Lung (tissue), 12 donors: Measurements from ENCODE around the gene MTFR1L. TPM values are rescaled to one million over a fixed set of nuclear protein-coding genes. Genes with fewer than 3 reads are reported as not detected.

Source experiments
- ATAC-seq: fragments of 200-7000 bp; cut with Tn5 transposase; one replicate; pipeline ENCODE4 v1.9.1; 2020; ENCODE audit warnings: moderate number of reproducible peaks; ENCODE audit not compliant: insufficient read depth, low FRiP score
- DNase-seq, 3 donors: peaks; one replicate each; pipeline ENCODE4 v3.0.0-alpha.2; 2013 to 2017
- H3K27ac ChIP-seq, 2 donors: one replicate each; pipeline ENCODE4 v1.5.1; 2013; ENCODE audit warnings: mild to moderate bottlenecking in 2 of 2, moderate library complexity in 2 of 2, control low read depth in 1 of 2, inconsistent platforms in 1 of 2, low read depth in 1 of 2, low read length in 1 of 2
- H3K27me3 ChIP-seq, 3 donors: one replicate each; pipeline ENCODE4 v1.5.1; 2013; ENCODE audit warnings: low read length in 2 of 3; ENCODE audit not compliant: control insufficient read depth in 3 of 3, insufficient read depth in 3 of 3
- H3K36me3 ChIP-seq, 4 donors: one replicate each; pipeline ENCODE4 v1.5.1; 2013; ENCODE audit warnings: low read length in 4 of 4, mild to moderate bottlenecking in 1 of 4, moderate library complexity in 1 of 4; ENCODE audit not compliant: control insufficient read depth in 4 of 4, insufficient read depth in 4 of 4
- H3K4me1 ChIP-seq, 5 donors: one replicate each; pipeline ENCODE4 v1.5.1; 2013; ENCODE audit warnings: low read length in 5 of 5, mild to moderate bottlenecking in 2 of 5, moderate library complexity in 1 of 5; ENCODE audit not compliant: control insufficient read depth in 5 of 5, insufficient read depth in 5 of 5
- H3K4me3 ChIP-seq: one replicate; pipeline ENCODE4 v1.5.1; 2013; ENCODE audit warnings: mild to moderate bottlenecking, control low read depth, moderate library complexity
- H3K9ac ChIP-seq, 2 donors: one replicate each; pipeline ENCODE4 v1.5.1; 2013; ENCODE audit warnings: low read length in 2 of 2, control low read depth in 1 of 2; ENCODE audit not compliant: insufficient read depth in 1 of 2
- H3K9me3 ChIP-seq, 4 donors: one replicate each; pipeline ENCODE4 v1.5.1; 2013; ENCODE audit warnings: low read length in 3 of 4, mild to moderate bottlenecking in 1 of 4, moderate library complexity in 1 of 4; ENCODE audit not compliant: control insufficient read depth in 4 of 4, insufficient read depth in 3 of 4
- CTCF ChIP-seq: IDR thresholded peaks from 2 replicates; pipeline ENCODE4 v1.5.1; 2012; ENCODE audit warnings: mild to moderate bottlenecking; ENCODE audit errors: control extremely low read depth, extremely low read depth
- WGBS, 2 donors: extraction: QIAGEN DNeasy Blood & Tissue Kit; methylation state at CpG; one replicate each; pipeline ENCODE4 v1.1.7; 2013; 5-methylcytosine and 5-hydroxymethylcytosine counted together
- polyA plus RNA-seq, 2 donors: library from polyadenylated mRNA; stranded (reverse); fragments of 200-250 nt; gene quantifications; one replicate each; pipeline ENCODE4 v1.2.1, GENCODE V29; 2013
- total RNA-seq, 2 donors: library from RNA; depleted of rRNA in 1 of 2; stranded (reverse); fragments of >200 nt in 1 of 2; gene quantifications; one replicate each; pipeline ENCODE4 v1.2.1, GENCODE V29; 2014 to 2021
- donor health status: control.
- donor health status: control.
- donor health status: Bipolar disorder and iron deficiency.
- donor health status: healthy.
- donor health status: DM: yes; HTN: yes; CAD: no.

Gene MTFR1L
- total and polyA plus RNA-seq, 4 donors, result 35.4 to 43.6 (median 38.4) TPM

GRCh38 chr1:25800703-25801377, 18.9 kb upstream of the MTFR1L start:
- Histone ChIP-seq H3K36me3 (peaks cover 0 to 6% (median 2%) of the 10 kb centered on the region in 4 donors), H3K27ac (peak overlapping the region; percentile 80 to 81), H3K9ac (peak overlapping the region; percentile 63 to 65), H3K4me3 (peak overlapping the region; percentile 70), H3K9me3 (no peaks in the 10 kb centered on the region), H3K27me3 (no peaks in the 10 kb centered on the region), H3K4me1 (peaks cover 0 to 19% (median 2%) of the 10 kb centered on the region in 5 donors)
- peak in 1 of 3 donors; percentile 28 for DNase-seq
- WGBS, 2 donors, result 52 to 67% methylated on average over 15 of the region's 15 CpGs
- TF ChIP-seq CTCF, result no peak
- ATAC-seq, result no peak

- Histone ChIP-seq H3K27ac (no peak overlapping the region), H3K36me3 (peaks cover 0 to 9% (median 6%) of the 10 kb centered on the region in 4 donors), H3K27me3 (no peaks in the 10 kb centered on the region), H3K4me1 (peaks cover 0 to 21% (median 4%) of the 10 kb centered on the region in 5 donors), H3K9ac (no peak overlapping the region), H3K9me3 (no peaks in the 10 kb centered on the region), H3K4me3 (no peak overlapping the region)
- no peak for TF ChIP-seq CTCF
- no peak for DNase-seq
- 60 to 61% methylated on average over 6 of the region's 6 CpGs for WGBS, 2 donors
- ATAC-seq, result no peak
Measured at GRCh38 chr1:25802915-25803314, 16.8 kb upstream of the MTFR1L start.

GRCh38 chr1:25803368-25803767, 16.4 kb upstream of the MTFR1L start:
- 95% methylated on average over 1 of the region's 1 CpG for WGBS, 2 donors
- Histone ChIP-seq H3K27ac (no peak overlapping the region), H3K9me3 (no peaks in the 10 kb centered on the region), H3K4me3 (no peak overlapping the region), H3K36me3 (peaks cover 0 to 9% (median 6%) of the 10 kb centered on the region in 4 donors), H3K27me3 (no peaks in the 10 kb centered on the region), H3K9ac (no peak overlapping the region), H3K4me1 (peaks cover 0 to 21% (median 4%) of the 10 kb centered on the region in 5 donors)
- DNase-seq, result no peak
- TF ChIP-seq CTCF, result no peak
- ATAC-seq, result no peak
